ENCODE measurements around the gene AHDC1. TPM values are rescaled to one million over a fixed set of nuclear protein-coding genes. Genes with fewer than 3 reads are reported as not detected.

AHDC1 gene
- polyA plus RNA-seq, 2 of the 4 experiments (the other 2 are of a cell fraction) = 1.3 to 11.5 TPM

GRCh38 chr1:27624467-27625178 is 20.7 kb upstream of the AHDC1 start:
- no peak overlapping the region for H3K4me3 ChIP-seq
- ATAC-seq (no peak), DNase-seq (ENCODE audit: low read depth in 1 of 2, low spot score in 1 of 2) (no peak), FAIRE-seq (no peak)
- no peak overlapping the region for H3K4me2 ChIP-seq
- peaks cover 4% of the 10 kb centered on the region; the same call in 1 of the 3 replicates for H3K4me1 ChIP-seq
- ChIA-PET POLR2A (no interaction called here), CTCF (interaction anchor here (1.7 to 2.0 kb wide), 2 partner anchors 45 to 290 kb away, joined by 3 to 7 read pairs; no protein-coding TSS in a partner anchor)
- no peak overlapping the region for H3K27ac ChIP-seq
- H3K9me3 ChIP-seq = no peaks in the 10 kb centered on the region
- TF ChIP-seq MAX (IDR thresholded peaks at IDR 0.05) (no peak), RCOR1 (IDR thresholded peaks at IDR 0.05; ENCODE audit: low read depth, low read length) (no peak), POLR2A (IDR thresholded peaks at IDR 0.05; ENCODE audit: low read length) (no peak), SMC3 (IDR thresholded peaks at IDR 0.05) (no peak), PBX3 (IDR thresholded peaks at IDR 0.05) (no peak), RAD21 (conservative IDR thresholded peaks at IDR 0.05 in 1 of 2, IDR thresholded peaks at IDR 0.05 in 1 of 2) (no peak), HOXB5 (CRISPR knock-in tag; IDR thresholded peaks at IDR 0.05) (no peak), REST (IDR thresholded peaks at IDR 0.05) (no peak), ZC3H11A (IDR thresholded peaks at IDR 0.05) (no peak), MAZ (IDR thresholded peaks at IDR 0.05; ENCODE audit: borderline replicate concordance, low read depth, low read length) (no peak), MYC (IDR thresholded peaks at IDR 0.05; ENCODE audit: borderline replicate concordance, low read length) (no peak), CTCF (IDR thresholded peaks at IDR 0.05) (no peak)
- WGBS (ENCODE audit: missing lambda C conversion rate) = 71% methylated on average over 7 of the region's 7 CpGs

- DNase-seq (ENCODE audit: low read depth in 1 of 2, low spot score in 1 of 2) = no peak
- FAIRE-seq = no peak
- ATAC-seq = 0 out of 6 replicates have a peak, but pooled peaks of 1 of the 2 experiments have one; percentile 35
- H3K4me3 ChIP-seq = no peak overlapping the region
- ChIA-PET POLR2A (no interaction called here), CTCF (interaction anchor here (0.6 kb wide), 1 partner anchor 205 kb away, joined by 3 read pairs; no protein-coding TSS in a partner anchor)
- H3K4me2 ChIP-seq = no peak overlapping the region
- WGBS (ENCODE audit: missing lambda C conversion rate) = 86% methylated on average over 11 of the region's 13 CpGs
- peaks cover 4% of the 10 kb centered on the region; the same call in 1 of the 3 replicates for H3K4me1 ChIP-seq
- H3K9me3 ChIP-seq = no peaks in the 10 kb centered on the region
- H3K27ac ChIP-seq = no peak overlapping the region
- no peak for TF ChIP-seq KDM1A (IDR thresholded peaks at IDR 0.05; ENCODE audit: low read depth)
- no peak for TF ChIP-seq FOSL2 (IDR thresholded peaks at IDR 0.05)
- no peak for TF ChIP-seq FOSL2 (CRISPR knock-in tag; IDR thresholded peaks at IDR 0.05)
- TF ChIP-seq HEYL (CRISPR knock-in tag; IDR thresholded peaks at IDR 0.05) = no peak
- TF ChIP-seq CBX8 (IDR thresholded peaks at IDR 0.05) = no peak
- TF ChIP-seq JUNB (IDR thresholded peaks at IDR 0.05) = no peak
- no peak for TF ChIP-seq SMC3 (IDR thresholded peaks at IDR 0.05)
- TF ChIP-seq JUN (IDR thresholded peaks at IDR 0.05) = no peak
- TF ChIP-seq MAX (IDR thresholded peaks at IDR 0.05) = no peak
- no peak for TF ChIP-seq REST (IDR thresholded peaks at IDR 0.05)
- no peak for TF ChIP-seq MAZ (IDR thresholded peaks at IDR 0.05; ENCODE audit: borderline replicate concordance, low read depth, low read length)
- TF ChIP-seq ESRRA (IDR thresholded peaks at IDR 0.05; ENCODE audit: borderline replicate concordance, low read length) = no peak
- no peak for TF ChIP-seq ZC3H11A (IDR thresholded peaks at IDR 0.05)
- TF ChIP-seq ZFP36 (IDR thresholded peaks at IDR 0.05; ENCODE audit: borderline replicate concordance, partially characterized antibody) = no peak
- no peak for TF ChIP-seq RAD21 (conservative IDR thresholded peaks at IDR 0.05 in 1 of 2, IDR thresholded peaks at IDR 0.05 in 1 of 2)
- no peak for TF ChIP-seq E2F6 (IDR thresholded peaks at IDR 0.05; ENCODE audit: borderline replicate concordance, low read depth)
Observed at GRCh38 chr1:27623327-27624212, 19.6 kb upstream of the AHDC1 start.

All from A549 (cell line).